Activated B cell treated with CpG ODN at 0.5 μM for 24 hours (primary cell): ENCODE results near the gene GRIP1. TPM values are rescaled to one million over a fixed set of nuclear protein-coding genes. Genes with fewer than 3 reads are reported as not detected.

ENCODE experiments used
- ATAC-seq: fragments of 200-7000 bp; cut with Tn5 transposase; one replicate; pipeline ENCODE4 v1.10.0; 2021; ENCODE audit warnings: low read depth, mild to moderate bottlenecking, moderate library complexity
- CTCF ChIA-PET: fragments of 350-600 bp; sonication (Branson Sonifier 250); formaldehyde crosslinking; loops from one replicate; lab custom pipeline; 2021; ENCODE audit warnings: antibody characterized with exemption; lab: Charles Lee
- POLR2A ChIA-PET: fragments of 350-600 bp; sonication (Branson Sonifier 250); formaldehyde crosslinking; loops from one replicate; lab custom pipeline; 2021; ENCODE audit warnings: antibody characterized with exemption; lab: Charles Lee
- DNase-seq: peaks from one replicate; pipeline ENCODE4 v3.0.0; 2022
- H3K27ac Mint-ChIP-seq: one replicate; pipeline ENCODE4 v1.8.0; 2020; ENCODE audit warnings: mixed read lengths
- H3K27me3 Mint-ChIP-seq: one replicate; pipeline ENCODE4 v1.8.0; 2021; ENCODE audit warnings: mixed read lengths
- H3K36me3 Mint-ChIP-seq: one replicate; pipeline ENCODE4 v1.8.0; 2021; ENCODE audit warnings: low read depth, mixed read lengths
- H3K4me1 Mint-ChIP-seq: one replicate; pipeline ENCODE4 v1.8.0; 2021; ENCODE audit warnings: mixed read lengths
- H3K4me3 Mint-ChIP-seq: one replicate; pipeline ENCODE4 v1.8.0; 2020; ENCODE audit warnings: mild to moderate bottlenecking, mixed read lengths
- H3K9me3 Mint-ChIP-seq: one replicate; pipeline ENCODE4 v1.8.0; 2020; ENCODE audit warnings: mixed read lengths
- CTCF ChIP-seq: fragments of 200-600 bp; IDR thresholded peaks from one replicate; pipeline ENCODE4 v1.8.0; 2022; ENCODE audit warnings: antibody characterized with exemption, mild to moderate bottlenecking
- intact Hi-C: fragments of 100-400 bp; cut with micrococcal nuclease; formaldehyde crosslinking; loops from one replicate; pipeline ENCODE4 v1.15.1; 2024
- total RNA-seq: library from RNA; stranded (reverse); gene quantifications from 2 replicates; pipeline ENCODE4 v1.2.3, GENCODE V29; 2022

Gene GRIP1
- total RNA-seq, 1 donor from 2014 or later, result 0.49 TPM

GRCh38 chr12:66335746-66336145 lies 343.1 kb downstream of the GRIP1 start:
- Mint-ChIP-seq H3K27ac (no peak overlapping the region), H3K27me3 (no peaks in the 10 kb centered on the region), H3K9me3 (no peaks in the 10 kb centered on the region), H3K4me3 (no peak overlapping the region), H3K36me3 (peaks cover 49% of the 10 kb centered on the region), H3K4me1 (no peaks in the 10 kb centered on the region)
- intact Hi-C loops, result no loop called here
- ChIA-PET CTCF (no interaction called here), POLR2A (no interaction called here)
- no peak for TF ChIP-seq CTCF
- DNase-seq, result no peak
- ATAC-seq, result no peak

- CTCF ChIA-PET, result no interaction called here
Observed at GRCh38 chr12:66331814-66332213, 347.1 kb downstream of the GRIP1 start.

GRCh38 chr12:66331016-66331415 lies 347.9 kb downstream of the GRIP1 start:
- Mint-ChIP-seq H3K9me3 (no peaks in the 10 kb centered on the region), H3K27me3 (no peaks in the 10 kb centered on the region), H3K36me3 (peaks cover 37% of the 10 kb centered on the region), H3K4me3 (no peak overlapping the region), H3K4me1 (no peaks in the 10 kb centered on the region), H3K27ac (no peak overlapping the region)
- ATAC-seq (no peak), DNase-seq (no peak)
- CTCF ChIA-PET, result no interaction called here
- intact Hi-C loops, result no loop called here
- POLR2A ChIA-PET, result no interaction called here
- TF ChIP-seq CTCF, result no peak

More at GRCh38 chr12:66331814-66332213, 347.1 kb downstream of the GRIP1 start:
- Mint-ChIP-seq H3K4me3 (no peak overlapping the region), H3K27me3 (no peaks in the 10 kb centered on the region), H3K9me3 (no peaks in the 10 kb centered on the region), H3K36me3 (peaks cover 34% of the 10 kb centered on the region), H3K27ac (no peak overlapping the region), H3K4me1 (no peaks in the 10 kb centered on the region)
- DNase-seq, result no peak
- intact Hi-C loops, result no loop called here
- TF ChIP-seq CTCF, result no peak
- no peak for ATAC-seq
- POLR2A ChIA-PET, result no interaction called here

GRCh38 chr12:66329941-66330340 lies 348.9 kb downstream of the GRIP1 start:
- Mint-ChIP-seq H3K4me3 (no peak overlapping the region), H3K27me3 (no peaks in the 10 kb centered on the region), H3K27ac (no peak overlapping the region), H3K36me3 (peaks cover 44% of the 10 kb centered on the region), H3K9me3 (no peaks in the 10 kb centered on the region), H3K4me1 (no peaks in the 10 kb centered on the region)
- intact Hi-C loops, result no loop called here
- ChIA-PET POLR2A (no interaction called here), CTCF (no interaction called here)
- no peak for ATAC-seq
- DNase-seq, result no peak
- TF ChIP-seq CTCF, result no peak

- intact Hi-C loops, result no loop called here
- no peak for ATAC-seq
- H3K27ac Mint-ChIP-seq, result no peak overlapping the region
- H3K4me1 Mint-ChIP-seq, result no peaks in the 10 kb centered on the region
- TF ChIP-seq CTCF, result no peak
- H3K9me3 Mint-ChIP-seq, result no peaks in the 10 kb centered on the region
- CTCF ChIA-PET, result no interaction called here
- H3K4me3 Mint-ChIP-seq, result no peak overlapping the region
- H3K27me3 Mint-ChIP-seq, result no peaks in the 10 kb centered on the region
- DNase-seq, result no peak
- H3K36me3 Mint-ChIP-seq, result peaks cover 62% of the 10 kb centered on the region
- POLR2A ChIA-PET, result no interaction called here
Observed at GRCh38 chr12:66323017-66323416, 355.9 kb downstream of the GRIP1 start.
